ENCODE results near the gene ADARB2. TPM values are rescaled to one million over a fixed set of nuclear protein-coding genes. Genes with fewer than 3 reads are reported as not detected.

The ADARB2 gene
- total and polyA plus RNA-seq, 10 of the 15 experiments (the other 5 are each of a cell fraction or from before 2014, with no cell fraction given) = 0.02 to 4.1 (median 0.76) TPM

GRCh38 chr10:1726861-1727260 lies 10.5 kb downstream of the ADARB2 start:
- Histone ChIP-seq H3K27ac (ENCODE audit: control insufficient read depth, insufficient read depth) (no peak overlapping the region), H3K36me3 (ENCODE audit: control insufficient read depth in 2 of 2, insufficient read depth in 2 of 2, low read length in 1 of 2) (peaks cover 0 to 2% of the 10 kb centered on the region in 2 experiments; a peak in 1 of 4 replicates), H3K27me3 (replicated peaks in 1 of 2; ENCODE audit: control insufficient read depth in 2 of 2, insufficient read depth in 2 of 2, low read length in 1 of 2) (no peaks in the 10 kb centered on the region), H3K9me3 (replicated peaks; ENCODE audit: control insufficient read depth, insufficient read depth, low read length) (peaks cover 3% of the 10 kb centered on the region; the same call in 1 of the 3 replicates), H3K79me2 (ENCODE audit: control insufficient read depth, insufficient read depth, low read length) (peaks cover 50% of the 10 kb centered on the region), H3K9ac (ENCODE audit: control insufficient read depth, insufficient read depth, low read length) (no peak overlapping the region), H3K4me2 (ENCODE audit: control insufficient read depth, insufficient read depth) (no peak overlapping the region), H3K4me3 (no peak overlapping the region), H3K4me1 (ENCODE audit: control insufficient read depth, insufficient read depth, low read length) (no peaks in the 10 kb centered on the region; the same call in 1 of the 2 replicates), H2AFZ (ENCODE audit: control insufficient read depth, low read depth, low read length) (no peak overlapping the region), H4K20me1 (ENCODE audit: control insufficient read depth, insufficient read depth) (no peaks in the 10 kb centered on the region)
- FAIRE-seq = no peak
- WGBS (ENCODE audit: insufficient coverage, insufficient replicate concordance, low lambda C conversion rate, missing lambda C conversion rate) = 31% methylated on average over 11 of the region's 11 CpGs
- BruUV-seq (replicated peaks) = no TSS peak
- no peak for DNase-seq (ENCODE audit: low read depth, low spot score)
- intact Hi-C loops (cut with micrococcal nuclease; ENCODE audit: unreplicated experiment) (no loop called here), in situ Hi-C loops (cut with MboI) (no loop called here)
- ChIA-PET POLR2A (interaction anchor here (1.4 kb wide), 1 partner anchor 11 kb away, joined by 4 read pairs; the partner anchor contains the start of gene ADARB2), CTCF (interaction anchor here (0.6 to 9.7 kb wide), 2 partner anchors 12 to 306 kb away, joined by 3 to 113 read pairs; no protein-coding TSS in a partner anchor), RAD21 (ENCODE audit: unreplicated experiment) (interaction anchor here (0.8 to 2.5 kb wide), 2 partner anchors 10 to 11 kb away, joined by 4 to 6 read pairs; partner anchors contain the start of gene ADARB2), SMC1A (ENCODE audit: uncharacterized antibody, unreplicated experiment) (interaction anchor here (0.6 to 2.0 kb wide), 3 partner anchors 11 to 128 kb away, joined by 3 to 10 read pairs (median 4); partner anchors contain the start of gene ADARB2)
- TF ChIP-seq ATF3 (IDR thresholded peaks at IDR 0.05; ENCODE audit: borderline replicate concordance, extremely low read depth, low read depth, low read length) (no peak), MTA3 (IDR thresholded peaks at IDR 0.05; ENCODE audit: borderline replicate concordance, low read length) (no peak), DPF2 (IDR thresholded peaks at IDR 0.05) (no peak), USF2 (IDR thresholded peaks at IDR 0.05; ENCODE audit: borderline replicate concordance, low read depth, low read length) (no peak), SP1 (IDR thresholded peaks at IDR 0.05; ENCODE audit: low read depth, low read length) (no peak), REST (IDR thresholded peaks at IDR 0.05; ENCODE audit: low read depth, low read length) (no peak), SIX5 (IDR thresholded peaks at IDR 0.05; ENCODE audit: low read depth, low read length, severe bottlenecking) (no peak)
- no peak for ATAC-seq

Measured in GM12878 (cell line).